GM18951 (cell line): Measurements from ENCODE around the gene PPP1R26.
"Not testable (repeated sequence)": the region's sequence is repeated elsewhere in the genome, so short reads cannot be mapped to it uniquely, and the experiment has no call there.

Experiments used
- POLR2A ChIP-seq: IDR thresholded peaks from 4 replicates; pipeline ENCODE4 v1.6.1; 2011; ENCODE audit warnings: mild to moderate bottlenecking; ENCODE audit not compliant: insufficient read length, insufficient read depth; ENCODE audit errors: extremely low read depth
- in situ Hi-C: fragments of 300-500 bp; cut with MboI; formaldehyde crosslinking; loops from one replicate; pipeline ENCODE4 v1.12.0; 2022; ENCODE audit warnings: low sequenced_read_pairs, mixed read lengths, inconsistent platforms; ENCODE audit not compliant: unreplicated experiment

Gene PPP1R26

GRCh38 chr9:135522137-135522877 lies 42.7 kb downstream of the PPP1R26 start:
- no peak for TF ChIP-seq POLR2A
- in situ Hi-C loops, result no loop called here

GRCh38 chr9:135522931-135523330 lies 43.3 kb downstream of the PPP1R26 start:
- no peak for TF ChIP-seq POLR2A

GRCh38 chr9:135523521-135524129 lies 44.0 kb downstream of the PPP1R26 start:
- in situ Hi-C loops, result no loop called here
- TF ChIP-seq POLR2A, result no peak

More at GRCh38 chr9:135522931-135523330, 43.3 kb downstream of the PPP1R26 start:
- in situ Hi-C loops, result no loop called here

GRCh38 chr9:135524130-135524861 lies 44.7 kb downstream of the PPP1R26 start:
- TF ChIP-seq POLR2A, result no peak
- in situ Hi-C loops, result no loop called here

- no peak for TF ChIP-seq POLR2A
- in situ Hi-C loops, result no loop called here
These were observed 45.9 kb downstream of the PPP1R26 start for GRCh38 chr9:135525241-135526088.

- in situ Hi-C loops, result no loop called here
- no peak for TF ChIP-seq POLR2A
These were observed 46.6 kb downstream of the PPP1R26 start for GRCh38 chr9:135526089-135526729.

GRCh38 chr9:135526730-135527571 lies 47.4 kb downstream of the PPP1R26 start:
- in situ Hi-C loops, result no loop called here
- no peak for TF ChIP-seq POLR2A

- in situ Hi-C loops, result not testable (repeated sequence)
These were observed 49.4 kb downstream of the PPP1R26 start for GRCh38 chr9:135528842-135529435.

- in situ Hi-C loops, result no loop called here
- no peak for TF ChIP-seq POLR2A
These were observed 50.6 kb downstream of the PPP1R26 start for GRCh38 chr9:135530146-135530545.

- in situ Hi-C loops, result no loop called here
These were observed 51.5 kb downstream of the PPP1R26 start for GRCh38 chr9:135531096-135531495.

GRCh38 chr9:135533113-135533512 lies 53.5 kb downstream of the PPP1R26 start:
- in situ Hi-C loops, result no loop called here
- TF ChIP-seq POLR2A, result no peak

More at GRCh38 chr9:135531096-135531495, 51.5 kb downstream of the PPP1R26 start:
- no peak for TF ChIP-seq POLR2A

GRCh38 chr9:135533674-135534073 lies 54.1 kb downstream of the PPP1R26 start:
- no peak for TF ChIP-seq POLR2A
- in situ Hi-C loops, result no loop called here

GRCh38 chr9:135534192-135534711 lies 54.7 kb downstream of the PPP1R26 start:
- in situ Hi-C loops, result not testable (repeated sequence)

GRCh38 chr9:135534826-135535225 lies 55.2 kb downstream of the PPP1R26 start:
- in situ Hi-C loops, result not testable (repeated sequence)

GRCh38 chr9:135535631-135536030 lies 56.0 kb downstream of the PPP1R26 start:
- in situ Hi-C loops, result not testable (repeated sequence)
